Limb (tissue), 2 donors: ENCODE data around the gene NGRN.
"Not testable (repeated sequence)": the region's sequence is repeated elsewhere in the genome, so short reads cannot be mapped to it uniquely, and the experiment has no call there.

Experiments
- DNase-seq, 2 donors: peaks; one replicate each; pipeline ENCODE4 v3.0.0-alpha.2; 2016; ENCODE audit errors: extremely low spot score in 2 of 2

Gene NGRN

GRCh38 chr15:90234096-90234988, 31.1 kb upstream of the NGRN start, which contains the start of gene GDPGP1:
GDPGP1 (plus strand) TSS chr15:90234209; CDS start chr15:90240909, 6,700 bp downstream.
- no peak for DNase-seq

GRCh38 chr15:90239371-90239770, 26.1 kb upstream of the NGRN start:
- DNase-seq: no peak

- DNase-seq: no peak
Observed at GRCh38 chr15:90240856-90241255, 24.6 kb upstream of the NGRN start.

GRCh38 chr15:90241343-90242192, 23.9 kb upstream of the NGRN start:
- no peak for DNase-seq

- DNase-seq: no peak
Observed at GRCh38 chr15:90243943-90244639, 21.4 kb upstream of the NGRN start.

GRCh38 chr15:90248789-90249202, 16.7 kb upstream of the NGRN start:
- no peak for DNase-seq

- peak; percentile 86 to 95 for DNase-seq
Observed at GRCh38 chr15:90249203-90249863, 16.1 kb upstream of the NGRN start, which contains the start of gene TTLL13. TTLL13 (plus strand) TSS chr15:90249556; CDS start chr15:90250631, 1,075 bp downstream.

GRCh38 chr15:90257776-90258175, 7.7 kb upstream of the NGRN start:
- DNase-seq: no peak

- no peak for DNase-seq
Observed at GRCh38 chr15:90259524-90259923, 5.9 kb upstream of the NGRN start.

- not testable (repeated sequence) for DNase-seq
Observed at GRCh38 chr15:90260731-90261130, 4.7 kb upstream of the NGRN start.

GRCh38 chr15:90261811-90262210, 3.7 kb upstream of the NGRN start:
- DNase-seq: no peak

- no peak for DNase-seq
Observed at GRCh38 chr15:90262426-90262825, 3.0 kb upstream of the NGRN start.

- no peak for DNase-seq
Observed at GRCh38 chr15:90264671-90265070, 801 bp upstream of the NGRN start.

- DNase-seq: peak in 1 of 2 donors; percentile 6
Observed at GRCh38 chr15:90266061-90266431, 574 bp downstream of the NGRN start.

GRCh38 chr15:90266485-90266884, 1.0 kb downstream of the NGRN start:
- no peak for DNase-seq

GRCh38 chr15:90268415-90268814, 2.9 kb downstream of the NGRN start:
- DNase-seq: no peak

- no peak for DNase-seq
Observed at GRCh38 chr15:90270502-90271150, 5.2 kb downstream of the NGRN start.

- DNase-seq: no peak
Observed at GRCh38 chr15:90271459-90272166, 6.1 kb downstream of the NGRN start.

GRCh38 chr15:90278467-90278866, 13.0 kb downstream of the NGRN start:
- not testable (repeated sequence) for DNase-seq

GRCh38 chr15:90280743-90281142, 15.3 kb downstream of the NGRN start:
- not testable (repeated sequence) for DNase-seq
